HCT116 (cell line): ENCODE measurements around the gene CGB1. TPM values are rescaled to one million over a fixed set of nuclear protein-coding genes. Genes with fewer than 3 reads are reported as not detected.

Experiments
- ATAC-seq: fragments of 200-7000 bp; cut with Tn5 transposase; 2 replicates; pipeline ENCODE4 v1.9.1; 2020; ENCODE audit warnings: mild to moderate bottlenecking, moderate library complexity
- BruUV-seq: library from RNA; stranded (reverse); fragments of 400-500 nt; replicated peaks from 2 replicates; lab custom pipeline; 2021; lab: Mats Ljungman, UMichigan
- CTCF ChIA-PET: fragments of 300-600 bp; sonication (Branson Sonifier 250); formaldehyde crosslinking; loops from one replicate; lab custom pipeline; 2021; ENCODE audit warnings: antibody characterized with exemption; lab: Charles Lee
- POLR2A ChIA-PET: fragments of 300-600, 350-600 bp; sonication (Branson Sonifier 250); formaldehyde crosslinking; loops from one replicate; lab custom pipeline; 2021; ENCODE audit warnings: antibody characterized with exemption; lab: Charles Lee
- RAD21 ChIA-PET, 2 experiments: fragments of 300-600 bp; sonication (Branson Sonifier 250); formaldehyde crosslinking; loops; one replicate each; lab custom pipeline; 2023; ENCODE audit warnings: low total read pairs in 2 of 2; ENCODE audit not compliant: uncharacterized antibody in 2 of 2, unreplicated experiment in 2 of 2, low non-redundant PET in 1 of 2; lab: Charles Lee
- DNase-seq: peaks from one replicate; pipeline ENCODE4 v3.0.0-alpha.2; 2010; ENCODE audit warnings: low read depth, low spot score
- H2AFZ ChIP-seq: fragments of 200-600 bp; shearing (Covaris generic), sonication (generic); 2 replicates; pipeline ENCODE4 v1.6.1; 2017; ENCODE audit warnings: low read depth, mixed run types, mixed read lengths, antibody characterized with exemption, low read length; ENCODE audit not compliant: poor library complexity, severe bottlenecking
- H3K27ac ChIP-seq: 2 replicates; pipeline ENCODE4 v1.5.1; 2012; ENCODE audit warnings: low read depth, low read length
- H3K27me3 ChIP-seq: fragments of 200-600 bp; sonication (generic); 2 replicates; pipeline ENCODE4 v1.6.1; 2016; ENCODE audit warnings: mixed run types, low read length, mixed read lengths; ENCODE audit not compliant: insufficient read depth
- H3K36me3 ChIP-seq, 2 experiments: fragments of 200-500 bp in 1 of 2; fragments of 200-600 bp in 1 of 2; sonication (Bioruptor generic) in 1 of 2; sonication (generic) in 1 of 2; 2 replicates each; pipeline versions ENCODE4 v1.5.1 to v1.6.1; 2014 to 2016; ENCODE audit warnings: low read length in 2 of 2, inconsistent platforms in 1 of 2, mixed read lengths in 1 of 2, mixed run types in 1 of 2; ENCODE audit not compliant: insufficient read depth in 2 of 2, control insufficient read depth in 1 of 2
- H3K4me1 ChIP-seq, 2 experiments: fragments of 200-600 bp in 1 of 2; sonication (generic) in 1 of 2; 2 replicates each; pipeline versions ENCODE4 v1.5.1 to v1.6.1; 2012 to 2017; ENCODE audit warnings: low read length in 2 of 2, inconsistent platforms in 1 of 2, mild to moderate bottlenecking in 1 of 2, mixed read lengths in 1 of 2, mixed run types in 1 of 2, moderate library complexity in 1 of 2; ENCODE audit not compliant: insufficient read depth in 2 of 2, control insufficient read depth in 1 of 2
- H3K4me2 ChIP-seq: fragments of 200-600 bp; sonication (generic); 2 replicates; pipeline ENCODE4 v1.6.1; 2017; ENCODE audit warnings: mixed run types, low read length, mixed read lengths
- H3K4me3 ChIP-seq, 2 experiments: fragments of 200-600 bp in 1 of 2; sonication (generic) in 1 of 2; replicated peaks in 1 of 2; 2 replicates each; pipeline ENCODE4 v1.5.1; 2011 to 2016; ENCODE audit warnings: low read length in 2 of 2, control low read depth in 1 of 2, low read depth in 1 of 2, mild to moderate bottlenecking in 1 of 2, mixed read lengths in 1 of 2, mixed run types in 1 of 2
- H3K79me2 ChIP-seq: fragments of 200-600 bp; sonication (generic); 2 replicates; pipeline ENCODE4 v1.6.1; 2017; ENCODE audit warnings: mild to moderate bottlenecking, mixed run types, low read length, moderate library complexity, mixed read lengths; ENCODE audit not compliant: insufficient read depth
- H3K9ac ChIP-seq: fragments of 200-600 bp; sonication (generic); 2 replicates; pipeline ENCODE4 v1.6.1; 2016; ENCODE audit warnings: low read length, mixed read lengths
- H3K9me2 ChIP-seq: fragments of 200-600 bp; sonication (generic), shearing (Covaris generic); 2 replicates; pipeline ENCODE4 v1.6.1; 2017; ENCODE audit warnings: mixed run types, mild to moderate bottlenecking, moderate library complexity; ENCODE audit not compliant: insufficient read depth
- H3K9me3 ChIP-seq, 2 experiments: fragments of 200-500 bp in 1 of 2; fragments of 200-600 bp in 1 of 2; sonication (Bioruptor generic) in 1 of 2; sonication (generic) in 1 of 2; 2 replicates each; pipeline ENCODE4 v1.6.1; 2014 to 2017; ENCODE audit warnings: low read length in 2 of 2, mixed read lengths in 2 of 2, inconsistent platforms in 1 of 2, low read depth in 1 of 2, mild to moderate bottlenecking in 1 of 2, mixed run types in 1 of 2, moderate library complexity in 1 of 2; ENCODE audit not compliant: control insufficient read depth in 1 of 2, insufficient read depth in 1 of 2
- H4K20me1 ChIP-seq: fragments of 200-600 bp; sonication (generic), shearing (Covaris generic); 2 replicates; pipeline ENCODE4 v1.6.1; 2017; ENCODE audit warnings: mixed run types, mild to moderate bottlenecking, moderate library complexity; ENCODE audit not compliant: insufficient read depth
- ATF3 ChIP-seq: IDR thresholded peaks from 2 replicates; pipeline ENCODE4 v1.6.1; 2012
- CEBPB ChIP-seq: IDR thresholded peaks from 2 replicates; pipeline ENCODE4 v1.6.1; 2012; ENCODE audit warnings: low read depth
- EZH2 ChIP-seq: fragments of 200-600 bp; sonication (generic); IDR thresholded peaks from 2 replicates; pipeline ENCODE4 v1.6.1; 2017; ENCODE audit warnings: antibody characterized with exemption, mixed run types
- JUND ChIP-seq: IDR thresholded peaks from 2 replicates; pipeline ENCODE4 v1.6.1; 2012
- POLR2A ChIP-seq: IDR thresholded peaks from 2 replicates; pipeline ENCODE4 v1.7.0; 2011; ENCODE audit warnings: borderline replicate concordance; ENCODE audit not compliant: insufficient read depth, insufficient read length; ENCODE audit errors: extremely low read depth
- SIN3A ChIP-seq: IDR thresholded peaks from 2 replicates; pipeline ENCODE4 v1.6.1; 2012; ENCODE audit warnings: low read depth
- SRF ChIP-seq: IDR thresholded peaks from 2 replicates; pipeline ENCODE4 v1.6.1; 2012; ENCODE audit warnings: low read depth
- TCF7L2 ChIP-seq: IDR thresholded peaks from 2 replicates; pipeline ENCODE4 v1.7.0; 2011; ENCODE audit warnings: borderline replicate concordance, inconsistent platforms; ENCODE audit not compliant: insufficient read depth, insufficient read length; ENCODE audit errors: extremely low read depth
- intact Hi-C: fragments of 100-400 bp; cut with micrococcal nuclease; formaldehyde crosslinking; loops from 2 replicates; pipeline ENCODE4 v1.10.0; 2022
- total RNA-seq: library from RNA; stranded (reverse); gene quantifications from one replicate; pipeline ENCODE4 v1.2.1, GENCODE V29; 2021; ENCODE audit not compliant: unreplicated experiment
- TF ChIP-seq, protein P1 (sequence below): IDR thresholded peaks from 2 replicates; pipeline ENCODE4 v1.6.1; 2012; ENCODE audit warnings: low read depth
- TF ChIP-seq, protein P2 (sequence below): IDR thresholded peaks from 2 replicates; pipeline ENCODE4 v1.6.1; 2012

CGB1 gene
- total RNA-seq, 1 experiment from 2014 or later = 0.76 TPM

- intact Hi-C loops = no loop called here
- Histone ChIP-seq H3K79me2 (peaks cover 27% of the 10 kb centered on the region), H3K4me1 (no peaks in the 10 kb centered on the region), H3K4me3 (no peak overlapping the region), H3K36me3 (peaks cover 45 to 63% of the 10 kb centered on the region in 2 experiments; a peak in 3 of 4 replicates), H3K9me3 (no peaks in the 10 kb centered on the region), H3K9me2 (no peaks in the 10 kb centered on the region), H3K4me2 (no peak overlapping the region), H4K20me1 (no peaks in the 10 kb centered on the region), H3K27ac (no peak overlapping the region), H3K27me3 (no peaks in the 10 kb centered on the region), H3K9ac (no peak overlapping the region), H2AFZ (no peak overlapping the region)
- DNase-seq (no peak), ATAC-seq (no peak)
- ChIA-PET POLR2A (no interaction called here), CTCF (no interaction called here), RAD21 (no interaction called here)
- BruUV-seq = TSS peak; percentile 32
- TF ChIP-seq POLR2A = no peak
- no peak for TF ChIP-seq TCF7L2
- no peak for TF ChIP-seq CEBPB
- TF ChIP-seq ATF3 = no peak
- no peak for TF ChIP-seq SRF
- TF ChIP-seq, protein P1, sequence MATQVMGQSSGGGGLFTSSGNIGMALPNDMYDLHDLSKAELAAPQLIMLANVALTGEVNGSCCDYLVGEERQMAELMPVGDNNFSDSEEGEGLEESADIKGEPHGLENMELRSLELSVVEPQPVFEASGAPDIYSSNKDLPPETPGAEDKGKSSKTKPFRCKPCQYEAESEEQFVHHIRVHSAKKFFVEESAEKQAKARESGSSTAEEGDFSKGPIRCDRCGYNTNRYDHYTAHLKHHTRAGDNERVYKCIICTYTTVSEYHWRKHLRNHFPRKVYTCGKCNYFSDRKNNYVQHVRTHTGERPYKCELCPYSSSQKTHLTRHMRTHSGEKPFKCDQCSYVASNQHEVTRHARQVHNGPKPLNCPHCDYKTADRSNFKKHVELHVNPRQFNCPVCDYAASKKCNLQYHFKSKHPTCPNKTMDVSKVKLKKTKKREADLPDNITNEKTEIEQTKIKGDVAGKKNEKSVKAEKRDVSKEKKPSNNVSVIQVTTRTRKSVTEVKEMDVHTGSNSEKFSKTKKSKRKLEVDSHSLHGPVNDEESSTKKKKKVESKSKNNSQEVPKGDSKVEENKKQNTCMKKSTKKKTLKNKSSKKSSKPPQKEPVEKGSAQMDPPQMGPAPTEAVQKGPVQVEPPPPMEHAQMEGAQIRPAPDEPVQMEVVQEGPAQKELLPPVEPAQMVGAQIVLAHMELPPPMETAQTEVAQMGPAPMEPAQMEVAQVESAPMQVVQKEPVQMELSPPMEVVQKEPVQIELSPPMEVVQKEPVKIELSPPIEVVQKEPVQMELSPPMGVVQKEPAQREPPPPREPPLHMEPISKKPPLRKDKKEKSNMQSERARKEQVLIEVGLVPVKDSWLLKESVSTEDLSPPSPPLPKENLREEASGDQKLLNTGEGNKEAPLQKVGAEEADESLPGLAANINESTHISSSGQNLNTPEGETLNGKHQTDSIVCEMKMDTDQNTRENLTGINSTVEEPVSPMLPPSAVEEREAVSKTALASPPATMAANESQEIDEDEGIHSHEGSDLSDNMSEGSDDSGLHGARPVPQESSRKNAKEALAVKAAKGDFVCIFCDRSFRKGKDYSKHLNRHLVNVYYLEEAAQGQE = no peak
- no peak for TF ChIP-seq SIN3A
- TF ChIP-seq, protein P2, sequence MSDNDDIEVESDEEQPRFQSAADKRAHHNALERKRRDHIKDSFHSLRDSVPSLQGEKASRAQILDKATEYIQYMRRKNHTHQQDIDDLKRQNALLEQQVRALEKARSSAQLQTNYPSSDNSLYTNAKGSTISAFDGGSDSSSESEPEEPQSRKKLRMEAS = no peak
- TF ChIP-seq EZH2 = no peak
- no peak for TF ChIP-seq JUND
Measured at GRCh38 chr19:49004964-49005614, 31.6 kb downstream of the CGB1 start.
